SKM-1 (cell line): Measurements from ENCODE around the gene ATP2B2.

ENCODE experiments used
- DNase-seq: peaks from one replicate; lab custom pipeline; 2025; ENCODE audit not compliant: unreplicated experiment; lab: John Stamatoyannopoulos, UW

The ATP2B2 gene

DNA sequence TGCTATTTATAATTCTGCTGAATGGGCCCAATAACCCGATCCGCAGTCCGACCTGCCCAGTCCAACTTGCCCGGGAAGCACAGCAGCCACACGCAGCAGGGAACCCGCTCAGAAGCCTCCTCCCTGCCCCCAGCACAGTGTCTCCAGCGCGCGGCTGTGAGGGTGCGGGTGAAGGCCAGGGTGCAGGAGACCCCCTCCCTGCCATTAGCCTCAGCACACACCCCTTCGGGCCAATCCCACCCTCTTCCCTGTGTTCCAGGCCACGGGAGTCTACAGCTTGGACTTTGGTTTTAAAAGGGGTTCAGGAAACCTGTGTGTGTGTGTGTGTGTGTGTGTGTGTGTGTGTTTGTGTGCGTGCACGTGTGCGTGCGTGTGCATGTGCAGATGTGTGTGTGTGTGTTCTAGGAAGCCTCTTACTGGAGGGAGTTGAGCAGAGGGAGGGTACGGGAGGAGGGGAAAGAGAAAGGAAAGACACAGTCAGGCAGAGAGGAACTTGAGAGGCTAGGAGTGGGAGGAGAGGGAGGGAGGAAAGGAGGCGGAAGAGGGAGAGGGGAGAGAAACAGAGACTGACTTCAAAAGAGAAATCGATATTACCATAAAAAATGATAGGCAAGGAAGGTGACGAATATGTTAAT is 34.2 kb downstream of the ATP2B2 start:
- no peak for DNase-seq

DNA sequence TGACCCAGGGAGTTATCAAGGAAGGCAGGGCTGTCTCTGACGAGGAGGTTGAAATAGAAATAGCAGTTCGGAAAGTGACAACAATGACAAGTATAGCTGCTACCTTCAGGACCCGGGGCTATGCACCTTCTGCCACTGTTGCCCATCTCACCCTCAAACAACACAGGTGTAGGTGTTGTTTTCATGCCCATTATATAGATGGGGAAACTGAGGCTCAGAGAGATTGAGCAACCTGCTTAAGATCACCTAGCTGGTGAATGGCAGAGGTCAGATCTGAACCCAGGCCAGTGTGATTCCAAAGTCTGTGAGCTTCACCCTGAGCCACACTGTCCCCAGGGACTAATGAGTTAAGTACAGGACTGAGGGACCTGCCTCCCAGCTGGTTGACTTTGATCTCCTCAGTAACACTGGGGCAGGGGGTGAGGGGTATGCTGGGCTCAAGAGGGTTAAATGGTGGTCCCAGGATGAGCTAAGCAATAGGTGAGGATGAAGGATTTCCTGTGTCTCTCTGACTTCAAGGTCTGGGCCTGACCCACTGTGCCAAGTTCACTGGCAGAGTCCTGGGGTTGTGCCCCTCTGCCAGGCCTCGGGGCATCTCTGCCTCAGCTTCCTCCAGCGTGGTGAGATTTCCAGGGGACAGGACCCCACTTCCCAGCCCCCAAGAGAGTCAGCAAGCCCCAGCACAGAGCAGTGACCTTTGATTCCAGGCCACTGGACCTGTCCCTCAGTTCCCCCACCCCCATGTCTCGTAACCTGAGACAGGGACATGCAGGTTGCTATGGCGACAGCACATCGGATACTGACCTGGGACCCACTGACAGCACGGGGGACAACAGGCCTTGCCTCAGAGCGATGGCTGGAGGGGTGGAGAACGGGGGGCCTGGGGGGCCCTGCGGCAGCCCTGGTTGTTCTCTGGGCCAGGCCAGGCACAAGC is 35.0 kb downstream of the ATP2B2 start:
- DNase-seq: no peak

DNA sequence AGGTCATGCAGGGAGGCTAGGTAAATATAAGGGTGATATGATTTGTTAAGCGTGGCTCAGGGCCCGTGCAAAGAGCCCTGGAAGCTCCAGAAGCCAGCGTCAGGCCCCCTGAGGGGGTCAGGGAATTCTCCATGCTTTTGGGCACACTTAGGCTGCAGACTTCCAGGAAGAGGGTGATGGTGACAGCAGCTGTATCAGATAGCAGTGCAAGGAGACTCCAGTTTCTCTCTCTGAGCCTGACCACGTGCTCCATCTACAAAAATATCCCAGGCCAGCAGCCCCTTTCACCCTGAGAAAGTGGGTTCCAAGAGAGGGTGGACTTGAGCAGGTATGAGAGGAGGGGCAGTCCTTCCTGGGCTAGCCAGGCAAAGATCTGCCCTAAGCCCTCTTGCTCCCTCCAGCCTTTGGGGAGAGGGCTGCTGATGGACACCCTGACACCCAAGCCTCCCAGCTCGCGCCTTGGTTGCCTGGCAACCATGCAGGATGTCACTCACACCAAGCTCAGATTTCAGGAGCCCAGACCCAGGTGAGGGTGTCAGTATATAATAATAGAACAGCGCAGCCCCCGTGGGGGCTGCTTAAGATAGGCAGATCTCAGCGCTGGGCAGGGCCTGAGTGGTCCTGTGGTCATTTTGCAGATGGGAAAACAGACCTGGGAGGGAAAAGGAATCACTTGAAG is 35.8 kb downstream of the ATP2B2 start:
- no peak for DNase-seq

- no peak for DNase-seq
Observed at GRCh38 chr3:10468613-10469354, 36.6 kb downstream of the ATP2B2 start.

DNA sequence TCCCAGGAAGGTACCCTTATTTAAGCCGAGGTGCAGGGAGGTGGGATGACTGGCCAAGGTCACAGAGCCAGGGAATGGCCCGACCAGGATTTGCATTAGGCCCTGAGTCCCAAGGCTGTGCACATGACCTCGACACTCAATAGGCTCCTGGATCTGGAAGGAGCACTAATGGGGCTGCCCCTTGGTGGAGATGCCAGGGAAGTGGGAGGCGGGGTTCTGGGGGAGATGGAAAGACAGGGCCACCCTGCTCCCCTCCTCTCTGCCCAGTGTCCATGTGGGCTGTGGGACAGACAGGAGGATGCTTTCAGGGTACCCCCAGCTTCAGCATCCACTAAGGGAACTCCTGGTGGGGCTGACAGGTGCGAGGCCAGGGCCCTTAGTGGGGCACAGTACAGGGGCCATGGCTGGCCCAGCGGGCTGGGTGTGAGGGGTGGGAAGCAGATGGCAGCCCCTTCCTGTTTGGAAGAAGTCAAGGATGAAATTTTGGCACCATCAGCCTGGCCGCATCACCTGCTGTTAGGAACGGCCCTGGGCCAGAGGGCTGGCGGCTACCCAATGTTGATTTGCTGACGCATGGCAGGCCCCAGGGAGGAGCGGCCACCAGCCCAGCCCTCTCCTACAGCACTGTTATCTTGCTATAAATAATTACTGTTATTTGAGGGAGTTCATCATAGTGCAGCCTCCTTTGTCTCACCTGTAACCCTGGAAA is 37.3 kb downstream of the ATP2B2 start:
- no peak for DNase-seq

DNA sequence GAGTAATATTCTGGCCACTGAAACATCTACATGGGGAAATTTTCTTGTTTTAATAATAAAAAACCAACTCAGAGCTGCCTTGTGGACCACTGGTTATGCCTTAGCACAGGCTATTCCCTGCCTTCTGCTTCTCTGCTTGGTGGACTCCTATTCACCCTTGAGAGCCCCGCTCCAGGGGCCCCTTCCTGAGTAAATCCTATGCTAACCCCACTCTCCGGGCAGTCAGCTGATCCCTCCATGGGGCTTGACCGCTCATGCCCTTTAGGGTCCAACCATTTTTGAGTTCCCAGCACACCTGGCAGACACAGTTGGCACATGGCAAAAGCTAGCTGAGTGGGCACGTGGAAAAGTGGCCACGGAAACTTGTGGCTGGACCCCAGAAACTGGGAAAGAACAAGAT is 38.2 kb downstream of the ATP2B2 start:
- no peak for DNase-seq

- no peak for DNase-seq
Observed at GRCh38 chr3:10466186-10466585, 39.2 kb downstream of the ATP2B2 start.

DNA sequence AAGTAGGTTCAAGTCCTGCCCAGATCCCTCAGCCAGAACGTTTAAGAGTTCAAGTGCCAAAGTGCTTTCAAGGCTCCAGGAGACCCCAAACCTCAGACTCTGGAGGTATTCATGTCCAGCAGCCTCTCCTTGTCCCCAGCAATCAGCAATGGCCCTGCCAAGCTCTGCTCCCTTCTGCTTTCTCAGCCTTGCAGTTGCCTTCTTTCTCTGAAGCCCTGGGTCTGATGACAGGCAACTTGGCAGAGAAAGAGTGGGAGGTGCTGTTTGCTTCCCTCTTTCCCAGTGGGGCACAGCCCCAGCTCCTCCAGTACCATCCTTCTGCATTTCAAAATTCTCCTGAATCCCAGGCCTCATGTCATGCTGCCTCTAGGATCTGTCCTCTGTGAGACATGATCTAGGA is 40.2 kb downstream of the ATP2B2 start:
- no peak for DNase-seq

GRCh38 chr3:10463533-10464434 is 41.6 kb downstream of the ATP2B2 start:
- DNase-seq: no peak

DNA sequence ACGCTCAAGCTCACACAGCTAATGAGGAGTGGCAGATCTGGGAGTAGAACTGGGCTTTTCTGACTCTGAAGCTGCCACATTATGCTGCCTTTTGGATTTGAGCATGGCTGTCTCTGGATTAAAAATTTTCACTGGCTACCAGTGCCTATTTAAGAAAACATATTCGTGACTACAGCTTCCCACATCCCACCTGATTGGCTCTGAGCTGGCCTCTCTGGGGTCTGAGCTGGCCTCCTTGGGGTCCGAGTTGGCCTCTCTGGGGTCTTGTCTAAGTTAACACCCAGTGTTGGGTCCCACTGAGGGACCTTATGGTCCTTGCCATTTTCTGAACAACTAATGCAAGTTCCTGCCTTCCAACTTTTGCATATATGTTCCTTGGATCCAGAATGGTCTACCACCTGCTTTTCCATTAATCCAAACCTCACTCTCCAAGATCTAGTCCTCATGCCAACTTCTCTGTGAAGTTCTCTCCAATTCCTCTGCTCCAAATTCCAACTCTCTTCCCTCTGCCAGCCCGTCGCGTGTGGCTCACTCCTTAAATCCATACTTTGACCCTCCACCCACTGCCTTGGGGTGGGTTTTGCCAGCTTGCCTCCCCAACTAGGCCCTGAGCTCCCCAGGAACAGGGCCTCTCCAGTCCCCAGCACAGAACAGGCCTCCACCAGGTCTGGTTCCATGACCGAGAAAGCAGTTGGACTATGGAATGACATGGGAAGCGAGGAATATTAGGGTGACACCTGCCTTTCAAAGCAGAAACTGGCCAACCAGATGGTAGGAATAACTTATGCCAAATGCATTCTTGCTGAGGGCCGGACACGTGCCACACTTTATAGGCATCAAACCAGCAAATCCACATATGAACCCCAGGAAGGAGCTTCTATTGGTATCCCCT is 42.5 kb downstream of the ATP2B2 start:
- no peak for DNase-seq

DNA sequence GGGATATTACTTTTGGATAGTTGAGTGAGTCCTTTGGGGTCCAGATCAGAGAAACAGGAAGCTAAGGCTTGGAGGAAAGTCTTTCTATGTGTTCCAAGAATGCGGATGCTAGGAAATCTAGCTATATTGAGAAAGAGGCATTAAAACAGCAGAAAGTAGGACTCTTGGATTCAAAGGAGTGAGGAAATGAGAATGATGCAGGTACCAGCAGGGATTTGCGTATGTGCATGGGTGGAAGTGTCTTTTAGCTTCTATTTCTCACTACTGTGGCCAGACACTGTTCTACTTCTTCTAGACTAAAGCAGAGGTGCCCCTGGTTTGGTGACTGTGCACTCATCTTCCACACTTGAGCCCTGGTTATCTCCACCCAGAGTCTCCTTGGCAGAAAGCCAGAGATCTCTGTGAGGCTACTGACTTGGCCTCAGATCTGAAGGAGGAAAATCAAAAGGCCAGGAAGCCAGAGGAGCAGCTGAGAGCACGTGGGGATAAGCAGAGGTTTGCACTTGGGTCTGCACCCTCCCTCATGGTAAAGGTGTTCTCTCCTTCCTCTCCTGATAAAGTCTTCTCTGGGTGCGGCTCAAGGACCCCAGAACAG is 44.3 kb downstream of the ATP2B2 start:
- DNase-seq: no peak

DNA sequence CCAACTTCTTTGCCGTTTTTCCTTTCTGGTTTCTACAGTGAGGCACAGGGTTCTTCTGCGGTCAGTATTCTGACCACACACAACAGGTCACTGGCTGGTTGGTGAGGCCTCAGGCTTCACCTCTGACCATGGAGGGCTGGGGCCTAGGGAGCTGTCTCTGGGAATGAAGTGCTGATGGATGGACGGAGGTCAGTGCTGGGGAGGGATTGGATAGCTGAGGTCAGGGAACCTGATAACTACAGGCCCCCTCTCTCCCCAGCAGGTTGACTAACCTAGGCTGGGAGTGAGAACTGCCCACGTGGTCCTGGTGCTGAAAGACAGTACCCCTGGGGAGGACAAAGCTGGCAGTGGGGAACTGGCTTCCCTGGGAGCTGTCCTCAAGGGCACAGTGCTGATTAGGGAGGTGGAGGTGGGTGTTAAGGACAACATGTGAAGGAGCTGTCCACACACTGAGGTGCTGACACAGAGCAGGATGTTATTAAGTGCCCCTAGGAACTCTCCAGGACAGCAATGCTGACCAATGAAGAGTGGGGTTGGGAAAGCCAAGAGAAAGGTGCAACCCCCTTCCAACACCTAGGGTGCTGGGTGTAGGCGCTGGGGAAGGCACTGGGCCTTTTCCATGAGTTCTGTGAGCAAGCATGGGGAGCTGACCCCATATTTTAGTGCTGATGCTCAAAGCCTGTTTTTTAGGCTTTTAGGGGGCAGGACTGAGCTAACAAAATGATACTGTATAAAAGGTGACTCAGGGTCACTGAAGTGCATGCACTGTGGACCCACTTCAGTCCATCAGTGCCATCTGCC is 45.2 kb downstream of the ATP2B2 start:
- no peak for DNase-seq

GRCh38 chr3:10457560-10457959 is 47.8 kb downstream of the ATP2B2 start:
- no peak for DNase-seq

DNA sequence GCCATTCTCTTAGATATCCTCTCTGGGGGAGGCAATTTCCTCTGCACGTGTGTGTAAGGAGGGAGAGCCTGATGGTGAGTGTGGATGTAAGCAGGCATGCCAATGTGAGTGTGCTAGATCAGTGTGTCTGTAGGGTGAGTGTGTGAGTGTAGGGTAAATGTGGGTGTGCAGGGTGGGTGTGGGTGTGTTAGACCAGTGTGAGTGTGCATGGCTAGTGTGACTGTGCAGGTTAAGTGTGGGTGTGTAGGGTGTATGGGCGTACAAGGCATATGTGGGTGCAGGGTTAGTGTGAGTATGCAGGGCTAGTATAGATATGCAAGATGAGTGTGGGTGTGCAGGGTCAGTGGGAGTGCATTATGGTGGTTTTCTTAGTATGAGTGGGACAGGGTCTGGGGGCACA is 48.4 kb downstream of the ATP2B2 start:
- no peak for DNase-seq

DNA sequence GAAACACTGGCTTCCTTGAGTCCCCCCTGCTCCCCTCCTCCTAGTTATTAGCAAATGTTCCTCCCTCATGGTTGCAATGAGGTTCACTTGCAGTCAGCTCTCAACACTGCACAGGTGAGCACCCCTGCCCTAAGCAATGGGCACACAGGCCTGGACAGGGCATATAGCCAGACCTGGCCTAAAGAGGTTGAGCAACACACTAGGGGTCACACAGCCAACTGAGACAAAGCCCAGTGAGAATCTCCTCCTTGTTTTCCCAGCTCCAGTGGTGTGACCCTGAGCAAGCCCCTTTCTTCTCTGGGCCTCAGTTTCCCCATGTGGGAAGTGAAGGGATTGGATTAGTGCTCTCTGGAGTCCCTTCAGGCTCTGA is 49.9 kb downstream of the ATP2B2 start:
- no peak for DNase-seq

GRCh38 chr3:10454907-10455544 is 50.4 kb downstream of the ATP2B2 start:
- no peak for DNase-seq
